NAMALWA (cell line): ENCODE data around the gene GGN.
"Not testable (repeated sequence)": the region's sequence is repeated elsewhere in the genome, so short reads cannot be mapped to it uniquely, and the experiment has no call there.

Source experiments
- DNase-seq: peaks from one replicate; pipeline ENCODE4 v3.0.0-alpha.2; 2015; ENCODE audit warnings: low spot score

GGN gene

GRCh38 chr19:38387550-38388348 is at the start of gene GGN:
Gene GGN, minus strand, starts transcription at chr19:38388034. Its CDS starts 773 bp downstream, at chr19:38387261.
- DNase-seq = peak; percentile 94

- no peak for DNase-seq
These were observed 49.5 kb upstream of the GGN start for GRCh38 chr19:38437295-38437694.

DNA sequence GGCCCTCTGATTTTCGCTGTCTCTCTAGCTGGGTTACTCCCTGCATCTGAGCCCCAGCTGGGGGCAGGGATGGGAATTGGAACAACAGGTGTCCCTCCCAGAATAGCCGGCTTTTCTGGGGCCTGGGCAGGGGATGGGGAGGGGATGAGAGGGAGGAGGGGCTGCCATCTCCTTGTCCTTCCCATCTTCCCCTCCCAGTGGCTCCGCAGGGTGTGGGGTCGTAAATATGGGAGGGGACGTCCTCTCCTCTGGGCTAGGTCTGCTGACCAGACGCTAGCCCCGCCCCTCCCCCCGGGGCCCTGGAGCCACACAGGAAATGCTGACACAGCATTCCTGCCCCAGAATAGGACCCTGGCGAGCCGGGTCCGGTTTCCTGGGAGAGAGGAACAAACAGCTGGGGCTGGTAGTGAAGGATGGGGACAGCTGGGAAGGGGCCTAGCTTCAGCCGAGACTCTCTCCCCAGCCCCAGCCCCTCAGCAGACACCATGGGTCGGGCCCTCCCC is 46.8 kb upstream of the GGN start:
- DNase-seq = no peak

DNA sequence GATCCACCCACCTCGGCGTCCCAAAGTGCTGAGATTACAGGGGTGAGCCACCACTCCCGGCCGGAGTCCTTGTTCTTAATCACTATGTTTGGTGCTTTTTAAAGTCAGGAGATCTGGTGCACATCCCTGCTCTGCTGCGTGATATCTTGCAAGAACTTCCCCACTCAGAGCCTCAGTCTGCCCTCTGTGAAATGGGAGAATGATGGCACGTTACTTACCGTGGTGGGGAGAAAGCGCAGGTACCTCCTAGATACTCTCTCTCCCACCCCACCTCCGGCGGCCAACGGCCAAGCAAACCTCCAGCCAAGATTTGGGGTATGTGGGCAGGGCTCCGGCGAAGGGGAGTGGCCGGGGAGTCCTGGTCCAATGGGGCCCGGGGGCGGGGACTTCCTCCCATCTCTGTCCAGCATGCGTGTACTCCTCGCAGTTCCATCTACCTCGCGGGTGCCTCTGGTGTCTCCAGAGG is 45.5 kb upstream of the GGN start, which contains the start of gene RYR1:
Gene RYR1 (plus strand): TSS at position 424 of the 466 bp plus-strand sequence. CDS start 139 bp downstream, outside the sequence.
- DNase-seq = peak; percentile 28

- DNase-seq = no peak
These were observed 43.1 kb upstream of the GGN start for GRCh38 chr19:38430931-38431330.

DNA sequence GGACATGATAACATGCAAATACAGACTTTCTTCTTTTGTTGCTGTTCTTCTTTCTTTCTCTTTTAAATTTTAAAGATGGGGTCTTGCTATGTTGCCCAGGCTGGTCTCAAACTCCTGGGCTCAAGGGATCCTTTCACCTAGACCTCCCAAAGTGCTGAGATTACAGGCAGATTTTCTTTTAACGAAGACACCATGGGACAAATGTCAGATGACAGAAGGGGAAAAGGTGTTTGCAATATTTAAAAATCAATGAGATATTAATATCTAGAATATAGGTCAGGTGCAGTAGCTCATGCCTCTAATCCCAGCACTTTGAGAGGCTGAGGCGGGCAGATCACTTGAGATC is 42.0 kb upstream of the GGN start:
- no peak for DNase-seq

- DNase-seq = no peak
These were observed 41.4 kb upstream of the GGN start for GRCh38 chr19:38429055-38429810.

GRCh38 chr19:38427035-38427677 is 39.3 kb upstream of the GGN start:
- not testable (repeated sequence) for DNase-seq

- DNase-seq = no peak
These were observed 38.1 kb upstream of the GGN start, which contains the start of gene RASGRP4 for GRCh38 chr19:38425810-38426466. Gene RASGRP4, minus strand, starts transcription at chr19:38426219. Its CDS starts 128 bp downstream, at chr19:38426091.

DNA sequence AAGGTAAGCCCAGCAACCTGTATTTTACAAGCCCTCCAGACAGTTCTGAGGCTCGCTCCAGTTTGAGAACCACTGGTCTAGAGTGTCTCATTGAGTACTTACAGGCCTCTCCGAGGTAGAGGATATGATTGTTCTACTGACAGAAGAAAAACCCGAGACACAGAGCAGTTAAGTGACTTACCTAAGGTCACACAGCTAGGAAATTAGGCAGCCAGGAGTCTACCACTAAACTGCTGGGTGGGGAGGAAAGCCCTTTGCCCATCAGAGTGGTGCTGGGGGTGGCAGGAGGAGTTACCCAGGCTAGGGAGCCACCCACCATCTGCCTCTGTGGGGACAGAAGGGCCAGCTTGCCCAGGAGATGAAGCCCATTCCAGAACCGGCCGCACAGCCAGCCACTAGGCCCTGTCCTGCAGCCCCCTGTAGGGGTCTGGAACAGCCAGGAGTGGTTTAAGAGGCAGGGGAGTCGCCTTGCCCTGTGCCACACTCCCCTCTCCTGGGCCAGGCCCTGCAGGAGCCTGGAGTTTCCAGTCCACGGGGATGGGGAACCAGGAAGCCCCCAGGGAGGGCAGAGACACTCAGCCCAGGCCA is 37.5 kb upstream of the GGN start:
- no peak for DNase-seq

- DNase-seq = no peak
These were observed 36.4 kb upstream of the GGN start for GRCh38 chr19:38424272-38424671.

DNA sequence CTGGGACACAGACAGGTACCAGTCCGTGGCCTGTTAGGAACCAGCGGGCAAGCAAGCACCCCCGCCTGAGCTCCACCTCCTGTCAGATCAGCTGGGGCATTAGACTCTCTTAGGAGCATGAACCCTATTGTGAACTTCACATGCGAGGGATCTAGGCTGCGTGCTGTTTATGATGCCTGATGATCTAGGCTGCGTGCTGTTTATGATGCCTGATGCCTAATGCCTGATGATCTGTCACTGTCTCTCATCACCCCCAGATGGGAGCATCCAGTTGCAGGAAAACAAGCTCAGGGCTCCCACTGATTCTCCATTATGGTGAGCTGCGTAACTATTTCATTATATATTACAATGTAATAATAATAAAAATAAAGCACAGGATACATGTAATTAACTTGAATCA is 34.6 kb upstream of the GGN start:
- no peak for DNase-seq

- DNase-seq = no peak
These were observed 34.0 kb upstream of the GGN start for GRCh38 chr19:38421856-38422255.

GRCh38 chr19:38420935-38421334 is 33.1 kb upstream of the GGN start:
- no peak for DNase-seq

DNA sequence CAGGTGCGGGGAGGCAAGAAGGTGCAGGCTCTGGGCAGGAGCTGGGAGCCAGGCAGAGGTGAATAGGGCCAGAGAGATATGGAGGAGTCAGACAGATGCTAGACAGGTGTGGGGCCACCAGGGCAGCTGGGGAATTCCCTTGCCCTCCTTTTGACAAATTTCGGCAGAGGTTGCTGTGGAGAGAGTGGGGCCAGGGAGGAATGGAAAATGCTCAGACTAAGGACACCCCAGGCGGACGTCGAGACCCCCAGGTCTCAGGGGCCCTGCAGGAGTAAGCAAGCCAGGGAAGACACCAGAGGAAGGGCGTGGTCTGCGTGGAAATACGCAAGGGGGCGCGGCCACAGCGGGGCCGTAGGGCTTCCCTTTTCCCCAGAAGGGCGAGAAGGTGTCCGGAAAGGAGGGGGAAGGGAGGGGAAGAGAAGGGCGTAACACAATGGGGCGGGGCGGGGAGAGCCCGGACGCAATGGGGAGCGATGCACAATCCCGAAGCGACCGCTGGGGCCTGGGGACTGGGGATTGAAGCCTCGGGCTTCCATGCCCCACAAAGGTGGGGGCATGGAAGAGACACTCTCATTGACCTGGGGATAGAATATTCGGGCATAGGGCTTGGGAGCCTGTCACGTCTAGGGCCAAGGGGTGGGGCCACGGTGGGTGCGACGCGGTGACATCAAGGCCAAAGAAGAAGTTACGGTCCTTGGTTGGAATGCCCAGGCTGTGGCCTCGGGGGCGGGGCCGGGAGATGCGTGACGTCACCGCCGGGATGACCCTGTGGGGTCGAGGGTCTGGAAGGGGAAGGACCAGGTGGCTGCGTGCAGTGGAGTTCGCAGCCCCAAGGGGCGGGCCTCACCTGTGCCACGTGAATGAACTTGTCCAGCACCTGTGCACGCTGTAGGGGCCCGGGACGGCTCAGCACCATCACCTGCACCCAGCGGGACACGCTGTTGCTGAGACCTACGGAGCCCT is 30.0 kb upstream of the GGN start:
- DNase-seq = no peak

- DNase-seq = no peak
These were observed 29.3 kb upstream of the GGN start for GRCh38 chr19:38417146-38417543.

DNA sequence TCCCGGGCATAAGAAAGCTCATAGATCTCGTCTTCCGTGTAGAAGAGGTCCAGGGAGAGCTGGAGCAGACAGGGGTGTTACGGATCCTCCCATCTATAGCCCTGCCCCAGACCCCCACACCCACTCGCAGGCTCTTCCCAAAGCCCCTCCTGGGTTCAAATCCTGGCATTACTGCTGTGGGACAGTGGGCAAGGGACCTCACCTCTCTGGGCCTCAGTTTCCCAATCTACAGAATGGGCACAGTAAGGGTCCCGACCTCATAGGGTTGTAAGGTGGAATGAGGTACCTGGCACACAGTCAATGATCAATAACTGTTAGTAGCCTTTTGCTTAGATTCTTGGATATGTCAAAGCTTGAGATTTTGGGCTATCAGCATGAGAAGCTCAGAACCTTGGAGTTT is 25.6 kb upstream of the GGN start:
- DNase-seq = no peak

DNA sequence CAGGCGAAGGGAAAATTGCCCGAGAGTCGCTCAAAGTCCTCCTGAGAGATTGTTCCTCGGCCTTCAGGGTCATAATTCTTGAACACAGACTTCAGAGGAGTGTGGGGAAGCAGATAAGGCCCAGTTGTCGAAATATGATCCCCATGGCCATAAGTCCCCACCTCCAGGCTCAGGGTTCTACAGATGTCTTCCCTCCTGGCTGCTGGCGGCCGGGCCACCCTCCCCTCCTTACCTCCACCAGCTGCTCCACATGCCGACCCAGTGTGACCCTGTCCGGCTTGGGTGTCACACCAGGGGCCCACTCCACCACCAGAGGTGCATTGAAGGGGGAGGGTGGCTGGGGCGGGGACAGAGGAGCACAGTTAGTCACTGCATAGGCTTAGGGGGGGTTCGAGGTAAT is 25.1 kb upstream of the GGN start:
- no peak for DNase-seq

- no peak for DNase-seq
These were observed 24.7 kb upstream of the GGN start for GRCh38 chr19:38412491-38412890.

DNA sequence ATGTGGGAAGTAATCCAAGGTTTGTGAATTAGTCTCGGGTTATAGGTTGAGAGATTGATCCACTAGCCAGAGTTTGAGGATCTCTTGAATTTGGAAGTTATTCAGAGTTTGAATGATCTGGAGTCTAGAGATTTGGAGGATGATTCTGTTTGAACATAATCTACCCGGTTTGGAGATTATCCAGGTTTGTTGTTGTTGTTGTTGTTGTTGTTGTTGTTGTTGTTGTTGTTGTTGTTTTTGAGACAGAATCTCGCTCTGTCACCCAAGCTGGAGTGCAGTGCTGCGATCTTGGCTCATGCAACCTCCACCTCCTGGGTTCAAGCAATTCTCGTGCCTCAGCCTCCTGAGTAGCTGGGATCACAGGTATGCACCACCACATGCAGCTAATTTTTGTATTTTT is 24.1 kb upstream of the GGN start:
- DNase-seq = not testable (repeated sequence)
